Left ventricle myocardium inferior (tissue), 1 donor: ENCODE results near the gene CDC45. TPM values are rescaled to one million over a fixed set of nuclear protein-coding genes. Genes with fewer than 3 reads are reported as not detected.
A peak's percentile ranks its signal among the peaks of the same experiment; 100 is the strongest.

Source experiments
- DNase-seq: peaks from one replicate; pipeline ENCODE4 v3.0.0-alpha.2; 2020
- H3K27ac ChIP-seq: fragments of 200-600 bp; replicated peaks from 2 replicates; pipeline ENCODE4 v1.8.0; 2021
- H3K27me3 ChIP-seq: fragments of 200-600 bp; 2 replicates; pipeline ENCODE4 v1.8.0; 2021; ENCODE audit warnings: low read depth
- H3K36me3 ChIP-seq: fragments of 200-600 bp; 2 replicates; pipeline ENCODE4 v1.8.0; 2021
- H3K4me1 ChIP-seq: fragments of 200-600 bp; 2 replicates; pipeline ENCODE4 v1.8.0; 2021
- H3K4me3 ChIP-seq: fragments of 200-600 bp; 2 replicates; pipeline ENCODE4 v1.8.0; 2021; ENCODE audit warnings: mild to moderate bottlenecking, moderate library complexity
- H3K9me3 ChIP-seq: fragments of 200-600 bp; replicated peaks from 2 replicates; pipeline ENCODE4 v1.8.0; 2021
- CTCF ChIP-seq: fragments of 200-600 bp; IDR thresholded peaks from 2 replicates; pipeline ENCODE4 v1.8.0; 2021; ENCODE audit warnings: antibody characterized with exemption, mild to moderate bottlenecking, borderline replicate concordance
- intact Hi-C: fragments of 100-400 bp; cut with micrococcal nuclease; formaldehyde crosslinking; loops from one replicate; pipeline ENCODE4 v1.11.0; 2022
- total RNA-seq: library from RNA; stranded (reverse); fragmentation: NEBNext Ultra II Directional; extraction: Animal tissue kit (Norgen Biotek cat#: 25700); gene quantifications from one replicate; pipeline ENCODE4 v1.2.1, GENCODE V29; 2021
- donor health status: DM: no; HTN: yes; CAD: no; lungs with severe emphysema.

CDC45 gene
- total RNA-seq, 1 donor from 2014 or later, result 0.77 TPM

GRCh38 chr22:19447330-19448075, 32.2 kb upstream of the CDC45 start, which contains the start of gene C22orf39:
C22orf39 (minus strand) TSS chr22:19447711; CDS start chr22:19447688, 23 bp downstream.
- Histone ChIP-seq H3K27ac (peak within 1 kb of the TSS; percentile 97), H3K4me3 (peak within 1 kb of the TSS; percentile 90), H3K36me3 (peaks cover 37% of the 10 kb centered on the region), H3K4me1 (peaks cover 62% of the 10 kb centered on the region), H3K9me3 (no peaks in the 10 kb centered on the region), H3K27me3 (no peaks in the 10 kb centered on the region)
- TF ChIP-seq CTCF, result no peak
- peak; percentile 89 for DNase-seq
- intact Hi-C loops, result no loop called here

GRCh38 chr22:19448076-19448607, 31.6 kb upstream of the CDC45 start:
- TF ChIP-seq CTCF, result no peak
- Histone ChIP-seq H3K27ac (peak overlapping the region; percentile 97), H3K27me3 (no peaks in the 10 kb centered on the region), H3K9me3 (no peaks in the 10 kb centered on the region), H3K36me3 (peaks cover 43% of the 10 kb centered on the region), H3K4me3 (peak overlapping the region; percentile 90), H3K4me1 (peaks cover 56% of the 10 kb centered on the region)
- no peak for DNase-seq
- intact Hi-C loops, result no loop called here

GRCh38 chr22:19448739-19449421, 30.8 kb upstream of the CDC45 start:
- H3K4me3 ChIP-seq, result peak overlapping the region; percentile 90
- H3K9me3 ChIP-seq, result no peaks in the 10 kb centered on the region
- intact Hi-C loops, result no loop called here
- H3K4me1 ChIP-seq, result peaks cover 48% of the 10 kb centered on the region
- peak overlapping the region; percentile 97 for H3K27ac ChIP-seq
- DNase-seq, result no peak
- no peak for TF ChIP-seq CTCF
- H3K27me3 ChIP-seq, result no peaks in the 10 kb centered on the region
- peaks cover 44% of the 10 kb centered on the region for H3K36me3 ChIP-seq

- no peak overlapping the region for H3K4me3 ChIP-seq
- no peak for TF ChIP-seq CTCF
- H3K9me3 ChIP-seq, result no peaks in the 10 kb centered on the region
- intact Hi-C loops, result no loop called here
- no peak overlapping the region for H3K27ac ChIP-seq
- peaks cover 43% of the 10 kb centered on the region for H3K4me1 ChIP-seq
- no peaks in the 10 kb centered on the region for H3K27me3 ChIP-seq
- peaks cover 44% of the 10 kb centered on the region for H3K36me3 ChIP-seq
- DNase-seq, result no peak
These were observed 30.3 kb upstream of the CDC45 start for GRCh38 chr22:19449422-19449767.

- Histone ChIP-seq H3K27ac (no peak overlapping the region), H3K27me3 (no peaks in the 10 kb centered on the region), H3K4me1 (peaks cover 31% of the 10 kb centered on the region), H3K4me3 (no peak overlapping the region), H3K36me3 (peaks cover 53% of the 10 kb centered on the region), H3K9me3 (no peaks in the 10 kb centered on the region)
- intact Hi-C loops, result no loop called here
- DNase-seq, result no peak
- TF ChIP-seq CTCF, result no peak
These were observed 29.2 kb upstream of the CDC45 start for GRCh38 chr22:19450363-19451175.
